ENCODE measurements around the gene LRRC51.

DNA sequence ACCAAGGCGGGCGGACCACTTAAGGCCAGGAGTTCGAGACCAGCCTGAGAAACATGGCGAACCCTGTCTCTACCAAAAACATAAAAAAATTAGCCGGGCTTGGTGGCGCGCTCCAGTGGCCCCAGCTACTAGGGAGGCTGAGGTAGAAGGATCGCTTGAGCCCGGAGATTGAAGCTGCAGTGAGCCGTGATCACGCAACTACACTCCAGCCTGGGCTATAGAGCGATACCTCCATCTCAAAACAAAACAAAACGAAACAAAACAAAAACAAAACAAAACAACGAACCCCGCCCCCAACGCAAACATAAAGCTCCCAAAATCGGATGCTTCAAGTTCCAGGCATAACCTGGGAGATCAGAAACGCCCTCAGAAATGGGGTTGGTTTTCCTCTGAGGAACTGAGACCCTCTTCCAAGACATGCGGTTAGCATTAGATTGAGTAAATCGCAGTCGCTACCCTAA, 564 bp downstream of the LRRC51 start:
- TF ChIP-seq EZH2 (IDR thresholded peaks at IDR 0.05; ENCODE audit: borderline replicate concordance, insufficient read depth, low read depth, low read length, poor library complexity, severe bottlenecking) = no peak
- TF ChIP-seq CTCF (IDR thresholded peaks at IDR 0.05) = no peak
